Stimulated activated CD8-positive, alpha-beta memory T cell treated with anti-CD3 and anti-CD28 coated beads, Interleukin-15, amount 100 ng/mL, for 4 hours (primary cell): ENCODE data around the gene TMUB2.

Experiments used
- DNase-seq, 2 donors: peaks; one replicate each; pipeline ENCODE4 v3.0.0-alpha.2; 2020; ENCODE audit warnings: low read depth in 2 of 2

The TMUB2 gene

DNA sequence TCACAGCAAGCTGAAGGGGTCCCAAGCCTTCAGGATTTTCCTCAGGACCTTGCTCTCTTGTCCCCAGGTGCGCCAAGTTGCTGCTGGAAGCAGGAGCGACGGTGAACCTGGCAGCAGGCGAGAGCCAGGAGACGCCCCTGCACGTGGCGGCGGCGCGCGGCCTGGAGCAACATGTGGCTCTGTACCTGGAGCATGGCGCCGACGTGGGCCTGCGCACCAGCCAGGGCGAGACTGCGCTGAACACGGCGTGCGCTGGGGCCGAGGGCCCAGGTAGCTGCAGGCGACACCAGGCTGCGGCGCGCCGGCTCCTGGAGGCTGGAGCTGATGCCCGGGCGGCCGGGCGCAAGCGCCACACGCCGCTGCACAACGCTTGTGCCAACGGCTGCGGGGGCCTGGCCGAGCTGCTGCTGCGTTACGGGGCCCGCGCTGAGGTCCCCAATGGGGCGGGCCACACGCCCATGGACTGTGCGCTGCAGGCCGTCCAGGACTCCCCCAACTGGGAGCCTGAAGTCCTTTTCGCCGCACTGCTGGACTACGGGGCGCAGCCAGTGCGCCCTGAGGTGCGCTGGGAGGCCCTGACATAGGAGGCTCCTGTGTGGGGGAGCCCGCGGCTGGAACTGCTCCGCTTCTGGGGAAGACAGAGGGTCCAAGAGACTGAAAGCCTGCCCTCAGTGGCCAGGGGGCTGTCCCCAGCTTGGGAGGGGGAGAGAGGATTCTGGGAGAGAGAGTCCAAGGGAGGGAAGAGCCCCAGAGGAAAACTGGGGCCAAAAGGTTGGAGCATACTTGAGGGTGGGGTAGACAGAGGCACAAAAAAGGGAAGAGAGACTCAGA lies 9.9 kb upstream of the TMUB2 start:
- DNase-seq = no peak

DNA sequence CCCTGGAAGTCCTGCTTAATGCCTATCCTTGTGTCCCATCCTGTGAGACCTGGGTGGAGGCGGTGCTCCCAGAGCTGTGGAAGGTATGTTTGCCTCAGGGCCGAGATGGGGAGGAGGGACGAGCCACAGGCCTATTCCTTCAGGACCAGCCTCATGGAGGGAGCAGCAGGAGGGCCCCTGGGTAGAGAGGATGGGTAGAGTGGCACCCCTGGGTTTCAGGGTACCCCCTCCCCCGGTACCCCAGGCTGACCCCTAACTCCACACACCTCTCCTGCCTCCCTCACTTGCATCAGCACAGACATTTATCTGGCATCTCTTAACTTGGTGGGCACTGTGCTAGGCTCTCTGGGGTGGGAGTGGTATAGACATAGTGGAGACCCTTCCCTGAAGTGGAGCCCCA lies 9.1 kb upstream of the TMUB2 start:
- DNase-seq = no peak

DNA sequence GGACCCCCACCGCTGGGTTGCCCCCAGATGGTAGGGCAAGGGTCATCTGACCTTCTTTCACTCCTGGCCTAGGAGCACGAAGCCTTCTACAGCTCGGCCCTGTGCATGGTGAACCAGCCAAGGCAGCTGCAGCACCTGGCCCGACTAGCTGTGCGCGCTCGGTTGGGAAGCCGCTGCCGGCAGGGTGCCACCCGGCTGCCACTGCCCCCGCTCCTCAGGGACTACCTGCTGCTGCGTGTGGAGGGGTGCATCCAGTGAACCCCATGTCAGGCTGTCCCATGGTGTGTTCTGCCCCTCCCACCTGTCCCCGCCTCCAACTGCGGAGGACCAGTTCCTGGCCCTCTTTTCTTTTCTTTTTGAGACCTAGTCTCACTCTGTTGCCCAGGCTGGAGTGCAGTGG lies 8.6 kb upstream of the TMUB2 start:
- DNase-seq = no peak

DNA sequence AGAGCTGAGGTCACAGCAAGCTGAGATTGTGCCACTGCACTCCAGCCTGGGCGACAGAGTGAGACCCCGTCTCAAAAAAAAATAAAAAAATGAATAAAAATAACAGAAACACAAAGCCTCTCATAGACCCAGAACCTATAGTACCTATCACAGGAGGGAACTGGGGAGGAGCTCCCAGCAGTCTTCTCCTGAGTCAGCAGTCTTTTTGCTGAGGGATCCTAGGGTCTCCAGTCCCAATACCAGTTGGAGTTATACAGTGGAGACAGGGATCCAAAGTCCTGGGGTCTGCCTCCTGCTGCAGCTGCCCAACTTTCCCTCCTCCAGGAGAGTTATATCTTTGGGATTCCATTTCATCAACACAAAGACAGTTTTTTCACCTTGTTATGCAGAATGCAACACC lies 3.7 kb upstream of the TMUB2 start:
- DNase-seq = no peak

DNA sequence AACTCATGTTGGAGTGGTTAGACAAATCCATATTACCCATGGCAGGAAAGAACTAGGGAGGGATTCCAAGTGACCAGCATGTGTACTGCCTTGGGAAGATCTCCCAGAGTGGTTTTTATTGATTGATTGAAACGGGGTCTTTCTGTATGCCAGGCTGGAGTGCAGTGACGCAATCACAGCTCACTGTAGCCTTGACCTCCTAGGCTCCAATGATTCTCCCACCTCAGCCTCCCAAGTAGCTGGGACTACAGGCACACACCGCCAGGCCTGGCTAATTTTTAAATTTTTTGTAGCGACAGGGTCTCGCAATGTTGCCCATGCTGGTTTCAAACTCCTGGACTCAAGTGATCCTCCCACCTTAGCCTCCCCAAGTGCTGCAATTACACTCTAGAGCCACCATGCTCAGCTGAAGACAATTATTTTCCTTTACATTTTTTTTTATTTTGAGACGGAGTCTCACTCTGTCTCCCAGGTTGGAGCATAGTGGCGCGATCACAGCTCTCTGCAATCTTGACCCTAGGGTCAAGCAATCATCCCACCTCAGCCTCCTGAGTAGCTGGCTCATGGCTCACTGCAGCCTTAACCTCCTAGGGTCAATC lies 2.5 kb upstream of the TMUB2 start:
- no peak for DNase-seq

DNA sequence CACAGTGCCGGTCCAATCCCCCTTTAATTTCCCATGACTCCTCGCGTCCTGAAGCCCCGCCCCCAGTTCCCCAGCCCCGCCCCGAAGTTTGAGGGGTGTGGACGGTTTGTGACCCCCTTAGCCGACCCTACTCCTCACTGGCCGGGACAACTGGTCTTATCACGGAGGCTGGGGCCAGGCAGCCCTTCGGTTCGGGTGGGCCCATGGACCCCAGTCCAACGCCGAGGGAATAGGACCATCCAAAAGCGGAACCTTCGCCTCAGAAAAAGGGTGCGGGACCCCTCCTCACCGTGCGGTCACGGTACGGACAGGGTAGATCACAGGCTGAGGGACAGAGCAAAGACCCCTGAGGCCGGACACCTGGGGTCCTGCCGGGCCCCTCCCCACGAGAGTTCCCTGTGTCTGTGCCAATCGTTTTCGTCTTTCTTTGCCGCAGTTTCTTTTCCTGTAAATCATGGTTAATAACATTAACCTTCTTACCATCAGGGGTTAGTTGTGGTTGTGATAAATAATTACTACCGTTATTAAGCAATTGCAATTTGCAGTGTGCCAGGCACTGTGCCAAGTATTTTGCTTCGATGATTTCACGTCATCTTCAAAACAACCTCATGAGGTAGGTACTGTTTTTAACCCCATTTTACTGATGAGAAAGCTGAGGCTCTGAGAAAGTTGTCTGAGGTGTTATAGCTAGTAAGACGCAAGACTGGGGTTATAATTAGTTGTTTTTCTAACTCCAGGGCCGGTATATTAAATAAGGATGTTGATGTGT lies 543 bp downstream of the TMUB2 start:
- DNase-seq = peak in 1 of 2 donors; percentile 56

DNA sequence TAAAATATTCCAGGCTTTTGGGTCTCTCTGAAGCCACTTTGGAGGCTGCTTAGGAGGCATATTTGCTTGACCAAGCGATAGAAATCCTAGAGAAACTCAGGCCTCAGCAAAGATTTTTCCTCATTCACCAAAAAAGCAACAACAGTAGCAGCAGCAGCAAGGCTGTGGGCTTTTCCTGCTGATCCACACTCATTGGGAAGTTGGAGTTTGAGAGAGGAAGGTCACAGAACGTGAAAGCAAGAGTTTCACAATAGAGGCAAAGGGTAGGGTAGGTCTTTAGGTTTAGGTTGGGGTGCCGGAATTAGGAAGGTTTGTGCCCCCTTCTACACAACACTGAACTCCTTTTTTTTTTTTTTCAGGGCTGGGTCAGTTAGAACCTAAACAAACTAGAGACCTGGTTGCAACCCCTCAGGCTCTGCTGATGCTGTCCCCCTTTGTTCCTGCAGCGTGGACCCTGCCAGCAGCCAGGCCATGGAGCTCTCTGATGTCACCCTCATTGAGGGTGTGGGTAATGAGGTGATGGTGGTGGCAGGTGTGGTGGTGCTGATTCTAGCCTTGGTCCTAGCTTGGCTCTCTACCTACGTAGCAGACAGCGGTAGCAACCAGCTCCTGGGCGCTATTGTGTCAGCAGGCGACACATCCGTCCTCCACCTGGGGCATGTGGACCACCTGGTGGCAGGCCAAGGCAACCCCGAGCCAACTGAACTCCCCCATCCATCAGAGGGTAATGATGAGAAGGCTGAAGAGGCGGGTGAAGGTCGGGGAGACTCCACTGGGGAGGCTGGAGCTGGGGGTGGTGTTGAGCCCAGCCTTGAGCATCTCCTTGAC lies 2.0 kb downstream of the TMUB2 start:
- no peak for DNase-seq

DNA sequence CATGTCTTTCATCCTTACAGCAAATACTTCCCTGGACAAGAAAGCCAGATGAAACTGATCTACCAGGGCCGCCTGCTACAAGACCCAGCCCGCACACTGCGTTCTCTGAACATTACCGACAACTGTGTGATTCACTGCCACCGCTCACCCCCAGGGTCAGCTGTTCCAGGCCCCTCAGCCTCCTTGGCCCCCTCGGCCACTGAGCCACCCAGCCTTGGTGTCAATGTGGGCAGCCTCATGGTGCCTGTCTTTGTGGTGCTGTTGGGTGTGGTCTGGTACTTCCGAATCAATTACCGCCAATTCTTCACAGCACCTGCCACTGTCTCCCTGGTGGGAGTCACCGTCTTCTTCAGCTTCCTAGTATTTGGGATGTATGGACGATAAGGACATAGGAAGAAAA lies 3.7 kb downstream of the TMUB2 start:
- no peak for DNase-seq

DNA sequence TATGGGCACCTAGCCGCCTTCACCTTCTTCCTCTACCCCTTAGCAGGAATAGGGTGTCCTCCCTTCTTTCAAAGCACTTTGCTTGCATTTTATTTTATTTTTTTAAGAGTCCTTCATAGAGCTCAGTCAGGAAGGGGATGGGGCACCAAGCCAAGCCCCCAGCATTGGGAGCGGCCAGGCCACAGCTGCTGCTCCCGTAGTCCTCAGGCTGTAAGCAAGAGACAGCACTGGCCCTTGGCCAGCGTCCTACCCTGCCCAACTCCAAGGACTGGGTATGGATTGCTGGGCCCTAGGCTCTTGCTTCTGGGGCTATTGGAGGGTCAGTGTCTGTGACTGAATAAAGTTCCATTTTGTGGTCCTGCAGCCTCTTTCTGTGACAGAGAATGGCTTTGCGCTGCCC lies 4.6 kb downstream of the TMUB2 start:
- DNase-seq = no peak

DNA sequence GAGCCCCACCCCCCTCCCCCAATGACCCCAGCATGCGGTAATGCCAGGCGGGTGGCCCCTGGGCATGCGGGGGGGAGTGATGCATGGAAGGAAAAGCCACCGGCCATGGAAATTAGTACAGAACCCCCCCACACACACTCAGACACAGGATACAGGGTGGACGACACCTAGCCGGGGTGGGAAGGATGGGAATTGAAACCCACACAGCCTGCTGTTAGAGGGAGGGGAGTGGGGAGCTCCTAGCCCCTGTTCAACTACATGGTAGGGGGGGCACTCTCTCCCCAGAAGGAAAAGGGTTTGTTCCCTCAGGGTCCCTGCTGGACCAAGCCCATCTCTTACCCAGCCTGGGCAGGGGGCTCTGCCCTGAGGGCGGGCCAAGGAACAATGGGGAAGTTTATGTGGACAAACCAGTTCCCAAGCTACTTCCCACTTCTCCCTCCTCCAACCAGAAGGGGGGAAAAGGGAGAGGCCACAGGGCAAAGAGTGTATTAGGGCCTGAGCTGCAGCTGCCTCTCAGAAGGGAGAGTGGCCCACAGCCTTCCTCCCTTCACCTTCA lies 5.2 kb downstream of the TMUB2 start:
- DNase-seq = no peak

DNA sequence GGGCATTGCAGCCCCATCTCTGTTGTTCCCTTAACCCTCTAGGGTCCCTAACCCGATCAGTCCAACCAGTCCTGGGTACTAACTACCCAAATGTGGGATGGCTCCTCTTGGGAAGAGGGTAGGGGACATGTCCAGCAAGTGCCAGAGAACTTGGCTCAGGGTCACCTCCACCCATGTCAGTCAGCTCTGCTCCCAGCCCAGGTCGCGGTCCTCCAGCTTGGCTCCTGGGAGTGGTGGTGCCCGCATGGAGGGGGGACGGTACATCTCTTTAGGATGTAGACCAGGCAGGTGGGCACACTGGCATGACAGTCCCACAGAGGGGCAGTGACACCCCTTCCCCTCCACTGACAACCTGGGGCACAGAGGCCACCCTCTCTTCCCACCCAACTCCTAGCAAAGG lies 6.0 kb downstream of the TMUB2 start:
- DNase-seq = no peak

DNA sequence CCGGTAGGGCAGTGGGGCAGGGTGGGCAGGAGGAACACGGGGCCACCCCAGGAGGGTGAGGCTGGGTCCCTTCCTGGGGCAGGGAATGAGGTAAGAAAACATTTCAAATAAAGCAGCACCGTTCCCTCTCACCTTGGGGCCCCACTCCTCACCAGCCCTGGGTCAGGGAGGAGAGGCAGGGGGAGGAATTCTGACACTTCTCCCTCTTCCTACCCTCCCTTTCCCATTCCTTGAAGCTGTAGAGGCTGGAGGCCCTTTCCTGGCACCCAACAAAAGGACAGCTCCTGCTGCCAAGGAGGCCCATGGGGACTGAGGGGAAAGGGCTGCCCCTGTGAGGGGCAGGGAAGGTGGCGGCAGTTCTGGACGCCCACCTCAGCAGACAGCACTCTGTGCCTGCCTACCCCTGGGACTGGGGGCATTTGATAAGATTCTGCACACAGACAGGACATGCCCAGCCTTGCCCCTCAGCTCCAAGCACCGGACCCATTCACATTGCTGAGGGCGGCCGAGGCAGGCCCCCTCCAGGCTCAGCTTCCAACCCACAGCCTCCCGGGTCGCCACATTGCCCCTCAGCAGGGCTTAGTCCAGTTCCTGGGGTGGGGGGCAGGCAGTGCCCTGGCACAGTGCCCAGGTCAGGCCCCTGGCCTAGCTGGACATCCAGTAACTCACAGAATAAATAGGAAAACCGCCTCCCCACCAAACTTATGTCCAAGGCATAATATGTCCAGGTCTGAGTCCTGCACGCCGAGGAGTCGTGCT lies 6.7 kb downstream of the TMUB2 start:
- DNase-seq = no peak

DNA sequence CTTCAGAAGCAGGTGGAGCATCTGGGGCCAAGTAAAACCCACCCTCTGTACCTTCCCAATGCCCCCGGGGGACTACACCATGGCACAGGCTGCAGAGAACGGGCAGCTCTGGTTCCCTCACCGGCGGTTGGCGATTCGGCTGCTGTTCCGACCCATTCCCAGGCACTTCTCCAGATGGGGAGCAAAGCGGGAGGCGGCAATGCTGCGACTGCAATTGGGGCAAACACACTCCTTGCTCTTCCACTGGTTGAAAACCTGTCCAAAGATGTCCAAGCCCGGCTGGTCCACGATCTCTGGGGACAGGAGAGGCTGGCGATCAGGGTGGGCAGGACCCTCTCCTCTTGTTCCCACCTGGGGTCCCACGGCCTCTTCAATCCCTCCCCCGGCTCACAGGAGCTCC lies 10.3 kb downstream of the TMUB2 start:
- no peak for DNase-seq

DNA sequence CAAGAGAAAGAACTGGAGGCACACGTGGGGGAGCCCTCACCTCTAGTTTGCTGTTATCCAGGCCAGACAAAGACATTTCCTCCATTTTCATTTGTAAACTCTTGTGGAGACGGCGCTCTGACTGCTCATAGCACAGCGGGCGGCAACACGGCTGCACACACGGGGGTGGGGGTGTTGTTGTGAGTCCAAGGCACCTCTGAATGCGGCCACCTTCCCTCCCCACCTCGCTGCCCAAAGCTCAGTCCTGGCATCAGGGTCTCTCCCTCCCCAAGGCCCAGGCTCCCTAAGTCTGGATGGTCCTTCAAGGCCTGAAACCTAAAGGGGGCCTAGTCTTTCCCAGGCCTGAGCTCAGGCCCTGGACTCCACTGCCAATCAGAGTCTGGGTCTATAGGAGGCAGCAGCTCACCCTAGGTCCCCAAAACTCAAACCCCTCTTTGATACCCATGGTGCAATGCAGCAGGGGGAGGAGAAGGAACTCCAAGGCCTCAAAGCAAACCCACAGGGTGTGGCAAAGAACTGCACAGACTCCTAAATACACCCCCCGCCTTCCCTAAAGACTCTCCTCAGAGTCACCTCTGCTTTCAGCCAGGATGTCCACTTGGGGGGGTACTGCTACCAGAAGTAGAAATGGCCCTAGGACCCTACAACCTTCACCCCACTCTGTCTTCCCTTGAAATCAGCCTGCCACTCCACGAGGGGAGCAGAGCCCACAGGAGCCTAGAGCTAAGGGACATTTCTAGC lies 11.4 kb downstream of the TMUB2 start:
- no peak for DNase-seq

DNA sequence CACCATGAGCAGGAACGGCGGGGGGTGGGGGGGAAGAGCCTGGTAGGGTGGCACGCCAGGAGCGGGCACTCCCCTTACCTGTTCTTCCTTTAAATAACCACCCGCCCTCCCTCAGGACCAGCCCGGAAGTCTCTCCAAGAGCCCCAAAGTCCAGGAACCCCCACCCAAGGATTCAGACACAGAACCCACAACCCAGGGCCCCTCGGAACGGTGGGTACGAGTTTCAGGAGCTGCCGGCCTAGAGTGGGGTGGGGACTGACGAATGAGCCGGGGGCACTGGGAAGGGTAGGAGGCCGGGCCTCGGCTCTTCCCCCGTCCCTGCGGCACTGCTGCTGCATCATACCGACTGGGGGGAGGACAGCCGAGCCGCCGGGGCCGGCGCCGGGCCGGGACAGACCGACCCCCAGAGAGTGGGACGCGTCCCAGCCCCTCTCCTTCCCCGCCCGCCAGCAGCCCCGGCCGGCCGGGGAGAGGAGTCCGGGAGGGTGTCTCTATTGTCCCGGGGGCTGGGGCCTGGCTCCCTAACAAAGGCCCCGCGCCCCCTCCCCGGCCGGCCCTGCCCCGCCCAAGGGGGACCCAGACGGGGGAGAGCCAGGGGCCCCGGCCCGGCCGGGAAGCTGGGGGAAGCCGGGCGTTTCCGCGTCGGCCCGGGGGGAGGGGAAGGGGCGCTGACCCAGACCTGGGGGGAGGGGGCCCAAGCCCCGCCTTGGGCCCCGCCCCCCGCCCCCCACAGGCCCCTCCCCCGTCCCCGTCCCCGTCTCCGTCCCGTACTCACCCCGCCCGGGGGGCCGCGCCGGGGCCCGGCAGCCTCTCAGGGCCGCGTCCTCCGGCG lies 12.2 kb downstream of the TMUB2 start:
- peak in 1 of 2 donors; percentile 40 for DNase-seq

DNA sequence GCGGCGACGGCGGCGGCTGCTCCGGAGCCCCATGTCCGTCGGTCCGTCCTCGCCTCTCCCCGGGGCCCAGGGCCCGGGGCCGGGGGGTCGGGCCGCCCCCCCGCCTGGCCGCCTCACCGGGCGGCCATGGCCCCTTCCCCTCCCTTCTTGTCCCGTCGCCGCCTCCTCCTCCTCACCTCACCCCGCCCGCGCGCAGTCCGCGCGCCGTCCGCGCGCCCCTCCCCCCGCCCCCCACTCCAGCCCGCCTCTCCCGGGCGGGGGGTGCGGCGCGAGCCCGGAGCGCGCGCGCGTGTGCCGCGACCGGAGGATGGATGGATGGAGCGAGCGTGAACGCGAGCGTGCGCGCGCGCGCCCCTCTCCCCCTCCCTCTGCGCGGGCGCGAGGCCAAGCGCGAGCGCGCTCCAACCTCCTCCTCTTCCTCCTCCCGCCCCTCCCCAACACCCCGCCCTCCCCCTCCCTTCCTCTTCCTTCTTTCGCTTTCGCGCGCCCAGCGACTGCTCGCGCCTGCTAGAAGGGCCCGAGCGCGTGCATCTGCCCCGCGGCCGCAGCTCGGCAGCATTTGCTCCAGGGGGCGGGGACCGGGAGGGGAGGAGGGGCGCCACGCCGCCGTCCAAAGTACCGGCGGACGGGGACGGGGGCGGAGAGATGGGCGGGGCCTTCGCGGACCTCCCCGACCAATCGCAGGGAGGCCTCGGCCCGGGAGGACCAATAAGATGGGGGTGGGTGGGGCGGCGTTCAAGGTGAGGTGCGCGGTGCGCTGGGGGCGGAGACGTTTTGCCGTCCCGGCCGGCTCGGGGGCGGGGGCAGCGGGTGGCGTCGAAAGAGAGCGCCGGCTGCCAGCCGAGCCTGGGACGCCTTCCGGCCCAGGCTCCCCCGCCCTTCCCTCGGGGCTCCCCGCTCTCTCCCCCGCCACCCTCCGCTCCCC lies 13.0 kb downstream of the TMUB2 start, which contains the start of gene ATXN7L3:
Gene ATXN7L3 (minus strand): TSS at position 332 of the 925 bp plus-strand sequence. CDS start 1,814 bp downstream, outside the sequence.
- DNase-seq = peak; percentile 99 to 100

DNA sequence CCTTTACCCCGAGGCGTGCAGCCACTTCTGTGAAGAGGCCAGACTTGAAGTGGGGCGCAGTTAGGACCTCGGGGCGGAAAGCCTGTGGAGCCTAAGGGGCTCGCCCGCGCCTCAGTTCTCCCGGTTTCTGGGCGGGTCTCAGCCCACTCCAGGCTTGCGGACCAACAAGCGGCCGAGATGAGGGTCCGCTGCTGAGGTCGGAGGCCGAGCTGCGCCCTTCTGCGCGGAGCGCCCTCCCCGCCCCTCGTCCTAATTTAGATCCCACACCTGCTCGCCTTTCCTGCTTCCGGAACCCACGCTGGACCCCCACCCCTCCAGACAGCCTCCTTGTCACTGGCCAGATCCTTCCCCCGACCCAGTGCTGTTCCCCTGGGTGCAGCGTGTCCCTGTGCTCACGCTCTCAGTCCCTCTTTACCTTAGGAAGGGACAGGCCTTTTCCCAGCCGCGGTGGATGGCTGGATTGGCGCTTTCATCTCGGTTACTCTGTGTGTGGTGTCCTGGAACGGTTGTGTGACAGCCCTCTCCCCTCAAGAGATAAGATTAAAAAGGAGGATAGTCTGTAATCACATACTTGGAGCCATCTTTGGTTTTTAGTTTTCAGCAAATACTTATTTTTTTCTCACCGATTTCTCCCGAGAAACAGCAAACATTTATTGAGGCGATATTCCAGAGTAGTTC lies 13.8 kb downstream of the TMUB2 start:
- no peak for DNase-seq
